GM21447 (cell line): ENCODE data around the gene OR5B17.
"Not testable (repeated sequence)": the region's sequence is repeated elsewhere in the genome, so short reads cannot be mapped to it uniquely, and the experiment has no call there.

Experiments used
- ATAC-seq: cut with Tn5 transposase; IDR thresholded peaks from one replicate; pipeline ENCODE4 v1.9.1; 2021; ENCODE audit not compliant: unreplicated experiment

Gene OR5B17

GRCh38 chr11:58358969-58359368 is at the start of gene OR5B17:
Gene OR5B17, minus strand, starts transcription at chr11:58359069. Its CDS starts 0 bp downstream, at chr11:58359069.
- ATAC-seq: no peak

- ATAC-seq: no peak
These were observed 47.9 kb upstream of the OR5B17 start, which contains the start of gene OR5B3 for GRCh38 chr11:58406774-58407173. Gene OR5B3, minus strand, starts transcription at chr11:58406874. Its CDS starts 3,465 bp downstream, at chr11:58403409.

- ATAC-seq: not testable (repeated sequence)
These were observed 40.8 kb upstream of the OR5B17 start for GRCh38 chr11:58399622-58400021.

GRCh38 chr11:58395581-58395980 is 36.7 kb upstream of the OR5B17 start:
- no peak for ATAC-seq

- no peak for ATAC-seq
These were observed 35.3 kb upstream of the OR5B17 start for GRCh38 chr11:58394195-58394594.

DNA sequence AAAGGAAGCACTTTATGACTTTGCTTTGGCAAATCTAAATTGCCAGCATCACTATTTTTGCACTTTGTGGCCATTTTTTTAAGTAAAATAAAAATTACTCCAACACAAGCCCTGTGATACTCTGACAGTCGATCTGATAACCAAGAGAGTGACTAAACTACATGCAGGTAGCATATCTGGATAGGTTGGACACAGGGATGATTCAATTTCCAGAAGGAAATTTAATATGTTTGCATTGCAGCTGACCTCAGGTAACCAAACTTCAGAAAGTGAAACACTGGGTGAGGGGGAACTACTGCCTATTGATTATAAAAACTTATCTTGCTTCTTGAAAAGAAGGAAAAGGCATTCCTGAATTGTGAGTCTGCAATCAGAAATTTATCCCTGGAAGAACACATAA is 33.9 kb upstream of the OR5B17 start:
- no peak for ATAC-seq

DNA sequence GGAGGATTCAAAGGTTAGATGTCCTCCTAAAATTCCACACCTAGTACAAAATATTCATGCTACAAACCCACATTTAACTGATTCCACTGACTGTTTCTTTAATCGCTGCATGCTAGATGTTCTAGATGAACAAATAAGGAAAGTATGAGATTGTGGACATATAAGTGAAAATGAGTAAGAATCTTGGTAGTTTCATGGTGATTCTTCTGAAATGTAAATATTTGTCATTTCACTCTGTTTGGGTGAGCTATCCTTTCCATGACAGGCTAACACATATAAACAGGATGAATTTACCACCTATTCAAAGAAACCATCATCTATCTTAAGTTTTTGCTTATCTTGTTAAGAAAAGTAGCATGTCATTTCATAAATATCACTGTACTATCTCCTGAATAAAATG is 33.0 kb upstream of the OR5B17 start:
- ATAC-seq: no peak

- no peak for ATAC-seq
These were observed 31.7 kb upstream of the OR5B17 start for GRCh38 chr11:58390551-58391063.

GRCh38 chr11:58354727-58355126 is 4.1 kb downstream of the OR5B17 start:
- ATAC-seq: no peak

DNA sequence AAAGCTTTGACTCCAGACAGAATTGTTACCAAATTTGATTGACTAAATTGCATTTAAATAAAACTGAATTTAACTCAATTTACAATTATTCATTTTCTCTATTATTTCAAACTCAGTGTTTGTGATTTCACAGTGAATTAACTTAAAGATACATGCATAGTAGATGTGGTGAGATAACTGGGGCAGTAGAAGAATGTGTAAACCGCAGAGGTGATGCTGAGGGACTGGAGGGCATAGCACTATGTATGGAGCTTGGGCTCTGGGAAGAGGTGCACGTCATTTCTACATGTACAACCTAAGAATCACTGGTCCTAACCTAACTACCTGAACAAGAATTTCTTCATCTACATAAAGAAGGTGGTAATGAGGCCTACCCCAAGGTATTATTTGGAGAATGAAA is 13.7 kb downstream of the OR5B17 start:
- no peak for ATAC-seq

GRCh38 chr11:58334708-58335107 is 24.2 kb downstream of the OR5B17 start:
- no peak for ATAC-seq

DNA sequence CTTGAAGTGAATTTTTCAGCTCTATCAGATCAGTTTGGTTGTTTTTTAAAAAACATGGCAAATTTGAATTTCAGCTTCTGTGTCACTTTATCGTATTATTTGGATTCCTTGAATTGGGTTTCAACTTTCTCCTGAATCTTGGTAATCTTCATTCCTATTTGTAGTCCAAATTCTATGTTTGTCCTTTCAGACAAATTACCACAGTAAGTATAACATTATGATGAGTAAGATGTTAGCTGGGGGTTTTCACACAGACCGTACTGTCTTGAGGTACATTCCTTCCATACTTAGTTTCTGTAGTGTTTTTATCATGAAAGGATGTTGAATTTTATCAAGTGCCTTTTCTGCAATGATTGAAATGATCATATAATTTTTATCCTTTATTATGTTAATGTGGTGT is 28.0 kb downstream of the OR5B17 start:
- no peak for ATAC-seq

GRCh38 chr11:58318532-58318931 is 40.3 kb downstream of the OR5B17 start:
- ATAC-seq: no peak

GRCh38 chr11:58316142-58316541 is 42.7 kb downstream of the OR5B17 start:
- ATAC-seq: no peak
